ENCODE data around the gene TSHZ1. TPM values are rescaled to one million over a fixed set of nuclear protein-coding genes. Genes with fewer than 3 reads are reported as not detected.

Gene TSHZ1
- 7.7 and 9.0 TPM in 2 replicates for total RNA-seq

DNA sequence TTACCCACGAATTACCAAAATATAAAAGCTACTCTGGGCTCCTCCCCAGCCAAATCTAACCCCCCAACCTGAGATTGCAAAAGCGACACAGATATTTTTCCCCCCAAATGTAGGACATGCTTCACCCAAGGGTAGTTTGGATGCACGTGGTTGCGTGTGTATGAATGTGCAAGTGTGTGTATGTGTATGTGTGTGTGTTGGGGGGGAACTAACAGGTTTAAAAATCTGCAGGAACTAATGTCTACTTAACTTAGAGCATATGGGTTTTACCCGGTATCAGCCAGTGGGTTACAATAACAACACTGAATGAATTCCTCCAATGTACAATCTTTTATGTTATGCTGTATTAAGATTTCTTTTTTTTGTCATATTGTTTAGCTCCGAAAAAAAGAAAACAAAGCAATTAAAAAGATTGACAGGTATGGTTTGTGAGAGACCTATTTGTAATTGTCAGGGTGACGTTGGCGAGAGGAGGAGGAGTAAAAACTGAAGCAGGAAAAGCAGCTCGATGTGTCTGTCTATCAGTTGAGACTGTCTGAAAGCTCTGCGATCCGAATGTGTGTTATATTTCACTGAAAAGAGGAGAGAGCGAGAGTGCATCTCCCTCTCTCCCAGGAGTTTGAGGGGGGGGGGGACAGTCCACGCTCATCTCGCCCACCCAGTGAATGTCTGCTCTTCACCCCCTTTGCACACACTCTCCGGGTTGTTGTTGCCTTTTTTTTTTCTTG, at the start of gene TSHZ1:
TSS of gene TSHZ1 (plus strand) at position 524 of the 728 bp plus-strand sequence. CDS start 1,080 bp downstream, outside the sequence.

DNA sequence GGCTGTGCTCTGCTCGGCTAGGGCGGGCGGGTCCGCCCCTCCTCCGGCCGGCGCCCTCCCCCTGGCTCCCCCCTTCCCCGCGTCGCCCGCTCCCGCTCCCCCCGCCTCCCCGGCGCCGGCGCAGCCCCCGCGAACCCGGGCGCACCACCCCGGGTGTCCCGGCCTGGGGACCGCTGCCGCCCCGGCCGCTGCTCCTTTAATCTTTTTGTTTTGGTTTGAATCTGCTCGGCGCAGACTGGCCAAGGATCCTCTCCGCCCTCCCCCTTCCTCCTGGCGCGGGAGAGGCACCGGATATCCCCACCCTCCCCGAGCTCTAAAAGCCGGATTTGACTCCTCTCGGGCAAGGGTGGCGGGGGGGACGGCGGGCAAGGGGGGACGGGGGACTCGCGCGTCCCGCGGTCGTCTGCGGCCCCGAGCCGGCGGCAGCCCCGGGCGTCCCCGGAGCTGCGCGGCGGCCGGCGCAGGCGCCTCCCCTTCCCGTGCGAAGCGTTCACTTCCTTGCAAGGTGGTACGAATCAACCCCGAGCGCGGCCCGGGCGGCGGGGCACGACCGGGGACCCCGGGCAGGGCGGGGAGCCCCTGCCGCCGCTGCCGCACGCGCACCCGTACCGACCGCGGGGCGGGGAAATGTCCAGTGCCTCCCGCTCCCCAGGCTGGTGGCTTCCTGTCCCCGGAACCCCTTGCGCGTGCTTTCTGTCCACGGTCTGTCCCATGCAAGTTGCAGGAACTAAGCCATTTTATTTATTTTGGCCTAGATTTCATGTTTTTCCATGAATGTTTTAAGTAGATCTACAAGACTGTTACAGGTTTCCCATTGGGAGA, 1.3 kb upstream of the TSHZ1 start, which contains the start of gene PTGR3:
TSS of gene PTGR3 (minus strand) at position 11 of the 822 bp plus-strand sequence. CDS start 81 bp downstream, outside the sequence.

Other genes with a start within 250 kb of the TSHZ1 start
- 8.3 and 11.5 TPM in 2 replicates for gene PTGR3, start 1.7 kb upstream of the TSHZ1 start, total RNA-seq
- gene SMIM21, start 216.9 kb downstream of the TSHZ1 start, total RNA-seq, result not detected in 2 replicates